HG02571 (cell line): Measurements from ENCODE around the gene DPYD.
"Not testable (repeated sequence)": the region's sequence is repeated elsewhere in the genome, so short reads cannot be mapped to it uniquely, and the experiment has no call there.

ENCODE experiments used
- ATAC-seq: cut with Tn5 transposase; IDR thresholded peaks from one replicate; pipeline ENCODE4 v1.9.1; 2021; ENCODE audit warnings: mild to moderate bottlenecking, moderate library complexity; ENCODE audit not compliant: unreplicated experiment

DPYD gene

DNA sequence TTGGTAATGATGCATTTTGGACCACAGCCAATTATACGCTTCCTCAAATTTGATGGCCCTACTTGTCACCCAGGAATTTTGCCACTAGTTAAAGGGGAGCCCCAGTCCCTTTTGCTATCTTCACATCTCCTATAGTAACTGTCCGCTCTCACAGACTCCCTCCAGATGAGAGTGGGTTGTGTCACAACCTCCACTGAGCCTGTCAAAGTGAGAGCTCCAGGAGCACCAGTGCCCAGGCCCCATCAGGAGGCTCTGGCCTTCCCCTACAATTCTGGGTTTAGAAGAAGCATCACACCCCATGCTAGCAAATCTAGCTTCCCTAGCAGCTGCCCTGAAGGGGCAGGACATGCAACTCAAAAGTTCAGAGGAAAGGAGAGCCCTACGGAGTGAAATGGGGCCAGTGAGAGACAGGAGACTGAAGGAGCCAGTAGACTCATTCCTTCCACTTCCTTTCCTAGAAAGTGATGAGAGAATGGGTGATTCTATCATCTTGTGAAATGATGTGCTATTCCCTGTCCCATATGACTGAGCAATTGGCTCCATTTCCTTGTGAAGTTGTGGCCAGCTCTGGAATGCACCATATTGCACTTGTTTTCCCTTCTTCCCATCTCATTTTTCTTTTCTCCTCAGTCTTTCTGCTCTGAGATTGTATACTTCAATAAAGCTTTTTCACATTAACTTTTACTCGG lies 541.3 kb downstream of the DPYD start:
- no peak for ATAC-seq

DNA sequence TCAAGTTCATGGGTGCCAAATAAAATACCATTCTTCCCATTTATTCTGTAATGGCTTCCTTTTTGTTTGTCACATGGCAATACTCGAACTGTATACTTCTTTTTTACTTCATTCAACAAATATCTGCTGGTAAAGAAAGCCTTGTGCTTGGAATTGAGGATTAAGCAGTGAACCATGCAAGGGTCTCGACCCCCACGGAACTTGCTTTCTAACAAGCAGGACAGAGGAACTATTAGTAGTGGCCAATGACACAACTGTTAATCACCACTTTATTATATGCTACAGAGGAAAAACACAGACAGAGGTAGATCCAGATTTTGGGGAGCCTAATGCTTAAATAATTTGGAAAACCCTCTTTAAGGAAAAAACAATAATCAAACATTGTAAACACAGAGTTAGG lies 542.2 kb downstream of the DPYD start:
- no peak for ATAC-seq

DNA sequence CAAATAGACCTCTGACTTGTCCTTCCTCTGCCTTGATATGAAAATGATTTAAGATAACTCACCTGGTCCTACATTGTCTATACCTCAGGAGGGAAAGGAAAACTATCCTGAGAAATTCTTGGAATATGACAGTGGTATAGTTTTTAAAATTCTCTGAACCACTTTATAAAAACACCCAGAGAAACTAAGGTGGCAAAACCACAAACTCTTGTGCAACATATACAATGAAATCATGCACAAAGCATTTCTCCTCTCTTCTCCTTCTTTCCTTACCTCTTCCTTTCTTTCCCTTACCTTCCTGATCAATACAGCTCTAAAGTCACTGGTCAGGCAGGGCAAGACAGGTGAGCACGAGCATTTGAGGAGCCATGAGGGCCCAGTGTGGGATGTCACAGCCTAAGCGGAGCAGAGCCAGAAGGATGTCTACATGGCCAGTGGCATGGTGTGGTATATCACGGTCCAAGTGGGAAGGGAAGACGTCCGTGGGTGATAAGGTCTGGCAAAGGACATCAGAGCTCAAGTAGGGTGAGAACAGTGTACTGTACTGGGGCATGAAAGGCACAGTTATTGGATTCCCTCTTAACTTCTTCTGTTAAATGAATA lies 543.3 kb downstream of the DPYD start:
- no peak for ATAC-seq

DNA sequence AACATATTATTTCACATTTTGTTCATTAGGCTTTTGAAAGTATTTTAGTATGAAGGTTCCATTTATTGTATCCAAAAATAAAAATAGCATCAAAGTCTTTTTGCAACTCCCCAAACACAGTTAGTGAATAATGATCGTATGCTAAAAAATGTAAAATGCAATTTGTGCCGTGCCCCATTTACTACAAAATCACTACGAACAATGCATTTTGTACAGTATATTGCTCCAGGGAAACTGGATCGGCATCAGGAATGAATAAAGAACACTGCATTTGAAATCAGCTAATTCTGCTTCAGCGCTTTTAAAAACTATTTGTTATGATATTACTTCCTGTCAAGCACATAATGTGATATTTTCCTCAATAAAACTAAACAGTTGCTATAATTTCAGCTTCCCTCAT lies 547.8 kb downstream of the DPYD start:
- no peak for ATAC-seq

DNA sequence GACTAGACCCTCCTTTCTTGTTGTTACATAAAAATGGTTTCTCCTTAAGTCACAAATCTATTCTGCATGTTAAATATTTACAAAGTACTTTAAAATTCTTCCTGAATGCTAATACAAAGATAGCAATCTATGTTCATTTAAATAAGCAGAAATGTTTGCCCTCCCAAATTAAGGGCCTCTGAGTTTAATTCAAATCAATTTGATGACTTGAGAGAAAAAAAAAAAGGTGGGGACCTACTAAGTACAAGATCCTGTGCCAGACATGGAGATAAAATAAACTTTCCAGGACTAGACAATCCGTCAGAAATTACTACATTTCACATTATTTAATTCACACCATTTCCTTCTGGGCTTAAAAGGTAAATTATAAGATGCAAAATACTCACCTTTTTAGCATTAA lies 548.3 kb downstream of the DPYD start:
- no peak for ATAC-seq

DNA sequence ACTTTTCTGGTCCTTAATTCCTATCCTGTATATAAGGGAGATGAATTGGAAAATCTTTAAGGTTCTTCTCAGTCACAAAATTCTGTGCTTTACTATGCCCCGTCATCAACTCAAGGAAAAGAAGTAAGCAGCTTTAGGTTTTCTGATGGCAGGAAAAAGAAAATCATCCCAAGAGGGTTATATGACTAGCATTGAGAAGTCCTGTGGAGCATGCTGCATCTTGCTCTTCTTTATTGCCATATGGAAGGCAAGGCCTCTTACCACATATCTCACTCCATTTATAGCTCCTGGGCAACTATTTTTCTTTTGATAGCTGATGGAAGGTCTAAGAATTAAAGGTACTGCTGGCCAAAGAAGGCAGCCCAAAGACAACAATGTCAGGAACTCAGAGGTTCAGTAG lies 552.5 kb downstream of the DPYD start:
- ATAC-seq: no peak

DNA sequence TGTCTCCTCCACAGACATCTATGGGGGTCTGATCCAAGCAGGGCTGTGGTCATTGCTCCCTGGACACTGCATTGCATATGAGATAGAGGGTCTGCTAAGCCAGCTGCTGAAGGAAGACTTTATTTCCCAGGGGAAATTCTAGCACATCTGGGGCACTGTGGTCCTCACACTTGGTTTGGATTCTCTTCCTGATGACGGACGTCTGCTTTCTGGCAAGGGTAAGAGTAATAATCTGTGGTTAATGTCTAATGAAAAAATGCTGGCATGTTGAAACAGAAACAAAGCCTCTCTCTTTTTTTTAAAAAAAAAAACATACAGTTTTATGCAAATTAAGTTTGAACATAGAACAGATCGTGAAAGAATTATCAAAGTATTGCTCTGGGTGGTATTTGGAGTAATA lies 553.9 kb downstream of the DPYD start:
- no peak for ATAC-seq

DNA sequence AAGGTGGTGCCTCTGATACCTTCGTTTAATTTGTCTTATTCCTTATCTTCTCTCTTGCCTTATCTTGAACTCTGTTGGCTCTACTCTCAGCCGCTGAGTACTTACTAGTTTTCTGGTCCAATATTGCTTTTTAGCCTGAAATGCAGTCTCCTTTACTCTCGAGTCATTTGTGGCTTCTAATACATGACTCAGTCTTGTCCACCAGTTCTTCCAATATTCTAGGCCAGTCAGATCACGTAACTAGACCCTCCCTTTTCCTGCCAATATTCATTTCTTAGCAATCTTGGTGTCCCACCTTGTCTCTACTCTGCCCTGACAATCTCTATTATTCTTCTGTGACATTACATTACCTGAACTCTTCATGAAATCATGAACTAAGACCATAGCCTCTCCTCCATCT lies 555.8 kb downstream of the DPYD start:
- ATAC-seq: no peak

DNA sequence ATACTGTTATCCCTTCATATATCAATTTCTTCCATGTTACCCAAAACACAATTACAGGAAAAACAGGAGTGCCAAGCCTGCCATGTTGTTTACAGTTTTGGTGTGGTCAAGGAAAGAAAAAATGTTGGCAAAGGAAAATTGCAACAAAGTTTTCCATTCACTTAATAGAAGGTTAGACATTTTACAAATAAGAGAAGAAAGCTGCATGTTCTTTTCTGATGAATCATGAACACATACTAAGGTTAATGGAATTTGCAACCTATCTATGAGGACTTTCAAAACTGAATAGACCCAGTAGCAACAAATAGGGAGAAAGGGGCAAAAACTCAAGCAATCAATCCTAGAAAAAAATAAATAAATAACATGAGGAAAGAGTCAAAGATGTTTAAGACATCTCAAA lies 556.7 kb downstream of the DPYD start:
- ATAC-seq: no peak

DNA sequence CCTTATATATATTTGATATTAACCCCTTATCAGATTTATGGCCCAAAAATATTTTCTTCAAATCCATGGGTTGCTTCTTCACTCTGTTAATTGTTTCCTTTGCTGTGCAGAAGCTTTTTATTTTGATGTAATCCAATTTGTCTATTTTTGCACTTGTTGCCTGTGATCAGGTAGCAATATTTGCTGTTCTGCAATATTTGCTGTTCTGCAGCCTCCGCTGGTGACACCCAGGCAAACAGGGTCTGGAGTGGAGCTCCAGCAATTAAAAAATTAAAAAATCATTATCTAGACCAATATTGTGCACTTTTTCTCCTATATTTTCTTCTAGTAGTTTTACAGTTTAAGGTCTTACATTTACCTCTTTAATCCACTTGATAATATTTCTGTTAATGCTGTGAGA lies 564.5 kb downstream of the DPYD start:
- no peak for ATAC-seq

DNA sequence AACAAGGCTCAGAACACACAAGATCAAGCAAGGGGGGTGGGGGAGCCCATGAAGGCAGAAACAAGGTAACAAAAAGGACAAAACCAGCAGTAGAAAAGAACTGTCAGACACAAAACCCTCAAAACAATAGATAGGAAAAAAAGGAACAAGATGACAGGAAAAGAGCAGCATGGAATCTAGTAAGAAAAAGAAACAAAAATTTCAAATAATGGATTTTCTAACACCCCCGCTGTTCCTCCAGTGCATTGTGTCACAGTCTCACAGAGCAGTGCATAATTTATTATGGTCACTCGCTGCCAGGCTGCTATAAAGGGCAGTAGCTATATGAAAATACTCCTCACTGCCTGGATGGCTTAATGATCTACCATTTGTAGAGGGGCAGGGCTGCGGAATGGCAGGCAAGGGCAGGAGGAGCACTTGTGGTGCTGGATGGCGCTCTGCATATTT lies 567.9 kb downstream of the DPYD start:
- no peak for ATAC-seq

DNA sequence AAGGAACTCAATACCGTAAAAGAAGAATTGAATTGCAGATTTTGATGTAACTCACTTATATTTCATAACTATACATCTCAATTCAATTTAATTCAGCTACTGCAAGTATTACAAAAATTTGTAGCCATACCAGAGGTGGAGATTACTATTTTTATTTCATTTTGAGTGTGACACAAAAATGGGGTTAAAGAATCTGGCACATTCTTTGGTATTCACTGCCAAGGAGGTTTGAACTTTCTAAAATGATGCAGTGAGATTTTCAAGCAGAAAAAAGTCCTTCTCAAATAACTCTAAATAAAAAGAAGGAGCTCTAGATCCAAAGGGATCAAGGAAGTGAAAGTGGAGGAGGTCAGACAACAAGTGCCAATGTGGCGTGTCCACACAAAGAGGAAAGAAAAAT lies 569.0 kb downstream of the DPYD start:
- no peak for ATAC-seq

DNA sequence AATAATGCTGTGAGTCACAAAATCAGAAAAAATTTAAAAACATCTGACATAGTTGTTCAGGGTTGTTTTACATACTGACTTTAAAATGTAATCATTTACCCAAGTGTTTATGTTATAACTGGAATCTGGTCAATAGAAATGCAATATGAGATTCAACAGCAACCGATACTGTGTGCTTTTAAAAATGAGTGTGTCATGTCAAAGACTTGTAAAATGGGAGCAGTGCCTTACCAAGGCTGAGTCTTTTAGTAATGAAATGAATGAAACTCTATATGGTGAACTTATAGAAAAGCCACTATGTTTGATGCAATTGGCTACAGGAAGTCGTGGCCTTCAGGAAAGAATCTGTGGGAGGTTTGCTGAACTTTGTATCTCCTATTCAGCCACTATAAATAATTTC lies 570.2 kb downstream of the DPYD start:
- no peak for ATAC-seq

DNA sequence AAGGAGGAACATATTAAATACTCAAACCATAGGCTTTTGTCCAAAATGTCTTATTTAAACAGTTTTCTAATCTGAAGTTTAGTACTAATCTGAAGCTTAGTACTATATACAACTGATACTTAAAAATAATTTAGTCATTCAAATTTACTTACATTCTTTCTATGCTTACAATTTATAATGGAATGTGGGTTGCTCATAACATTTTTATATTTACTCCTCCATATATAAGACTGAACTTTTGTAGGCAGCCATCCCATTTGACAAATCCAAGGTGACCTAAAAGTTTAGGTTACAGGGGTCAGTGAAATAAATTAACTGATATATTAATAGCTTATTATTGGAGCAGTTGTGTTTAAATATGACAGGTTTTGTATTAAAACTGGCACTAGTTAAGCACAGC lies 570.6 kb downstream of the DPYD start:
- no peak for ATAC-seq

DNA sequence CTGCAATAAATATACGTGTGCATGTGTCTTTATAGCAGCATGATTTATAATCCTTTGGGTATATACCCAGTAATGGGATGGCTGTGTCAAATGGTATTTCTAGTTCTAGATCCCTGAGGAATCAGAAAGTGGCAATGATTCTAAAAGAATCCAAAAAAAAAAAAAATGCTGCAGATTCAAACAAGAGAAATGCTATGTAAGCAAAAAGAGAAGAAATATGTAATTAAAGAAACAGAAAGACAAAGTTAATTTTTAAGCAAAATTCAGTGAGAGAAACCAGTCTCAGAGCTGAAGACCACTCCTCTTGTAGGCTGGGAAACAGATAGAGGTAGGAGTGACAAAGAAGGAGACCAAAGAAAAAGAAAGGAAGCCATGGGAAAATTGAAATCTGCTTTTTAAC lies 571.0 kb downstream of the DPYD start:
- not testable (repeated sequence) for ATAC-seq

DNA sequence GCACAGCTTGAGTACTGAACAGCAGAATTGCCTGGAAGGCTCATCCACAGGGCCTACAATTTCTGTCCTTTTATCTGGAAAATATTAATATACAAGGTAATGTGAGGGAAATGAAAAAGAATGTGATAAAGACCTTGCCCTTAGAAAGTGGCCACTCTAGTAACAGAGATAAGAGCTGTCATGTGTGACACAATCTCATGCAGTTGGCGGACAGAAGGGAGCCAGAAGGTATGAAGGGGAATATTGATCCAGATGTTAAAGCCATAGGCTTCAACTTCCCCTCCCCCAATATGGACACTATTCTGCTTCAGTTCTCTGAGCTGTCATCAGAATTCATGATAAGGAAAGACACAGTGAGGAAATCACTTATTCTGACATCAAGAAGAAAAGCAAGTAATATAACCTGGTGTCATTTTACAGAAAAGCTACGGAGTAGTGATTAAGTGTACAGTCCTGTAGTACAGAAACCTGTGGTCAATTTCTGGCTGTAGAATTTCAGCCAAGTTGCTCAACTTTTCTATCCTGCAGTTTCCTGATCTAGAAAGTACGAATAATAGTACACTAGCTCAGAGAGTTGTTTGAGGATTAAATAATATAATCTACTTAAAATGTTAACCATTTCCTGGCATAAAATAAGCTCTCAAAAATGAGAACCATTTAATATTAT lies 572.1 kb downstream of the DPYD start:
- no peak for ATAC-seq

DNA sequence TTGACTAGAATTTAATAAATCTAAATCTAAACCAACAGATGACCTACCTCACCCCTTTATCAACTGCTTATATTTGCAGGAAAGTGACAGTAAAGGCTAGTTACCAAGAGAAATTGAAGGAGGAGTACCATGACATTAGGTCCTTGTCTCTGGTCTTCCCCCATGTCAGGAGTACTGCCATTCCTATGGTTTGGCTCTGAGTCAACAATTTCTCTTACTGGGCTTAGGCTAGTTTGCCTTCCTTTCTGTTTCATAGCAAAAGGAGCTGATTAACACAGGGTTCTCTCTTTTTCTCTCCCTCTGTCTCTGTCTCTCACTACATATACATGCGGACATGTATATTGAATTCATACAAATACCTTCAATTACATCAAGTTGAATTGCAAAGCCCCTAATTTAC lies 579.9 kb downstream of the DPYD start:
- ATAC-seq: no peak

DNA sequence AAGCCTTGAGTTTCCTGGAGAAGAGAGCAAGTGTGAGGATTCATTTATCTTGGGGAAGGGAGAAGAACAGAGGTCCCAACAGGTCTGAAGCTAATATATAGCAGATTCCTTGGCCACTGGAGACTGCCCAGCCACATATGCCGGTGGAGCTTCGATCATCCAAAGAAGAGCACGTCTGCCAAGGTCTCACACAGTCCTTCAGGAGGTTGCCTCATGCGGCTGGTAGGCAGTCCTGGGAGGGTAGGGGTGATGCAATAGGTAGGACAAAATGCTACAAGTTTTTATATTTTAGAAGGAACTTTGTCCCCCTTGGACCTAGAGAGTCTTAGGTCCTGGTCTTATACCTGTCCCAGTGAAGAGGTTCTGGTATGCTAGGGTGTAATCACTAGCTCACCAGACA lies 582.5 kb downstream of the DPYD start:
- ATAC-seq: no peak

DNA sequence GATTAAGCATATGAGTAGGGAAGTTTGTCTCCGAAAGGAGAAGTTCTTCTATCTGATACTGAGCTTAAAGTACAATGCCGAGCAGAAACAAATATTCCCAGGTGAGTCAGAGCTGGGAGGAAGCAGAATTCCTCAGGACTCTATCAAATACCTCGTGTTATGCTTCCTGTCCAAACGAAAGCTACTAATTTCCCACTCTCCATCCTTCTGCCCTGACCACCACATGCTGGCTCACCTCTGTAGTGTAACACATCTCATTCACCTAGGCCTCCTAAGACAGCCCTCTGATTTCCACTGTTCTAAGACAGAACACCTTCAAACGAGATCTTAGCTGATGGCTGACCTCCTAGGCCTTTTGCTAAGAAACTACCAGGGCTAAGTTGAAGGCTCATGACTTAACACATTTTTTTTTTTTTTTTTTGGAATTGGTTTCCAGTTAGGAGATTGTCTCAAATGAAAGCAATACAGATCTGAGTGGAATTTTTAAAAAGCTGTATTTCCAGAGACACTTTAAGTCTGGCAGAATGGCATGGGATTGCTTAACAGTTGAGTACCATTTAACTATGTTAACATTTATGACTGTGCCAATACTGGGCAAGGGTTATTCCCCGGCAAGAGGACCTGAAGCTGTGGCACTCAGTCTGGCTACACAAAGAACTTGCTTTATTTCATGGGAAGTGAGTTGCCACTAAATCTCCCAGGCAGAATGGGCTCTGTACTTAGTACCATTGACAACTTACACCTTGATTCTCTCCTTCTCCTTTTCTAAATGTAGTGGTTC lies 583.4 kb downstream of the DPYD start:
- no peak for ATAC-seq

DNA sequence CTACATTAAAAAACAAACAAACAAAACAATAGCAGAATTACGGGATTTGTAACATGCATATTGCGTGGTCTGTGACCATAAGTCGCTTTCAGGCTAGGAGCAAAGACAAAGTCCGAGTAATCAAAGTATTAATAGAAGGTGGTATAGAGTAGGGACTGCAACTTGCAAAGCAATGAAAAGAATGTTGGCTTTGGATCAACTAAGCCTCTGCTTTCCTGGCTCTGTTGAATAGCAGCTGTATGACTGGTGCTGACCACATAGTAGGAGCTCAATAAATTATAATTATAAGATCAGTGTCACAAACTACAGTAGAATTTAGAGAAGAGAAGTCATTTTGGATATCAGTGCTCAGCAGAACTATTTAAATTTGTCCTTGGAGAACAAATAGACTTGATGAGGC lies 586.4 kb downstream of the DPYD start:
- ATAC-seq: no peak

DNA sequence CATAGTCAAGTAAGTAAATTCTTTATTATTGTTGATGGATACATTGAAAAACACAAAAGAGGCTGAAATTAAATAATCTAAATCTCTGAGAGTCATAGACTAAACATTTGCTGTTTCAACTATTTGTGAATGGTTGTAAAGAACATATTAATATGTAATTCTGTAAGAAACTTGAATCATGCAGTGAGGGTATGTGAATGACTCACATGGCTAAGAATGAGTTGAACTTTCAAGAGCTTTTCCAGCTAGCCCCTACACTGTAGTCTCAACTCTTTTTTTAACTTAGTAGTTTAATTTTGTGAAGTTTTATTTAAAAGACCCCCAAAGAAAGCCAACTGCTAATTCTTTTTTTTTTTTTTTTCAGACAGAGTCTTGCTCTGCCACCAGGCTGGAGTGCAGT lies 588.1 kb downstream of the DPYD start:
- no peak for ATAC-seq

DNA sequence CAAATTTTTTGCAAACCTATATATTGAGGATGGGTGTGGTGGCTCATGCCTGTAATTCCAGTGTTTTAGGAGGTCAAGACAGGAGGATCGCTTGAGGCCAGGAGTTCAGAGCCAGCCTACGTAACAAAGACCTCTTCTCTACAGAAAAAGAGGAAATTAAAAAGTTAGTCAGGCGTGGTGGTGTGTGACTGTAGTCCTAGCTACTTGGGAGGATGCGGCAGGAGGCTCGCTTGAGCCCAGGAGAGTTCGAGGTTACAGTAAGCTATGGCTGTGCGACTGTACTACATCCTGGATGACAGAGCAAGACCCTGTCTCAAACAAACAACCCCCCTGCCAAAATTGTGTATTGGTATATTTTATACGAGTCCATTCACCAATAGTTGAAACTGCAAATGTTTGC lies 589.7 kb downstream of the DPYD start:
- no peak for ATAC-seq
